Neural cell (in vitro differentiated cells): ENCODE results near the gene SLC34A3. TPM values are rescaled to one million over a fixed set of nuclear protein-coding genes. Genes with fewer than 3 reads are reported as not detected.

Source experiments
- H2AFZ ChIP-seq: fragments of 200-600, 300-800 bp; sonication (generic), shearing (Covaris generic); 2 replicates; pipeline ENCODE4 v1.6.0; 2014; ENCODE audit warnings: low read depth, mild to moderate bottlenecking, antibody characterized with exemption, low read length, moderate library complexity
- H3F3A ChIP-seq: fragments of 200-600 bp; shearing (Covaris generic); 2 replicates; pipeline ENCODE4 v1.6.1; 2016; ENCODE audit warnings: mild to moderate bottlenecking, moderate library complexity, mixed read lengths, antibody characterized with exemption, low read length; ENCODE audit not compliant: insufficient read depth, poor library complexity, severe bottlenecking
- H3K27ac ChIP-seq: fragments of 200-600, 300-800 bp; sonication (generic), shearing (Covaris generic); 2 replicates; pipeline ENCODE4 v1.5.1; 2014; ENCODE audit warnings: mild to moderate bottlenecking, low read length, moderate library complexity
- H3K27me3 ChIP-seq: fragments of 300-800, 200-600 bp; sonication (generic), shearing (Covaris generic); 2 replicates; pipeline ENCODE4 v1.6.0; 2014; ENCODE audit warnings: mild to moderate bottlenecking, low read depth, low read length, moderate library complexity; ENCODE audit not compliant: insufficient read depth
- H3K36me3 ChIP-seq: fragments of 300-800, 200-600 bp; sonication (generic), shearing (Covaris generic); 2 replicates; pipeline ENCODE4 v1.5.1; 2014; ENCODE audit warnings: mild to moderate bottlenecking, antibody characterized with exemption, low read length, moderate library complexity; ENCODE audit not compliant: insufficient read depth
- H3K4me2 ChIP-seq: fragments of 300-800, 200-600 bp; sonication (generic), shearing (Covaris generic); 2 replicates; pipeline ENCODE4 v1.6.0; 2014; ENCODE audit warnings: mild to moderate bottlenecking, low read length
- H3K4me3 ChIP-seq: fragments of 300-800, 200-600 bp; sonication (generic), shearing (Covaris generic); 2 replicates; pipeline ENCODE4 v1.5.1; 2014; ENCODE audit warnings: mild to moderate bottlenecking, low read length, moderate library complexity
- H3K79me2 ChIP-seq: fragments of 200-600 bp; shearing (Covaris generic); replicated peaks from 2 replicates; pipeline ENCODE4 v1.6.0; 2014; ENCODE audit warnings: mild to moderate bottlenecking, low read length, moderate library complexity; ENCODE audit not compliant: insufficient read depth
- H3K9ac ChIP-seq: fragments of 300-800, 200-600 bp; sonication (generic), shearing (Covaris generic); 2 replicates; pipeline ENCODE4 v1.6.1; 2016; ENCODE audit warnings: mild to moderate bottlenecking, low read length, mixed read lengths
- H3K9me2 ChIP-seq: fragments of 200-600 bp; shearing (Covaris generic); 2 replicates; pipeline ENCODE4 v1.6.1; 2016; ENCODE audit warnings: mild to moderate bottlenecking, low read length, mixed read lengths; ENCODE audit not compliant: insufficient read depth
- H3K9me3 ChIP-seq: fragments of 200-600, 300-800 bp; sonication (generic), shearing (Covaris generic); 2 replicates; pipeline ENCODE4 v1.6.1; 2016; ENCODE audit warnings: mild to moderate bottlenecking, mixed run types, low read length, moderate library complexity, mixed read lengths
- H4K20me1 ChIP-seq: fragments of 200-600 bp; shearing (Covaris generic); 2 replicates; pipeline ENCODE4 v1.6.1; 2016; ENCODE audit warnings: mild to moderate bottlenecking, mixed run types; ENCODE audit not compliant: insufficient read depth
- EP300 ChIP-seq: fragments of 450-650 bp; conservative IDR thresholded peaks from 2 replicates; pipeline ENCODE4 v1.6.1; 2014; ENCODE audit warnings: antibody characterized with exemption, mild to moderate bottlenecking, moderate library complexity; ENCODE audit not compliant: poor library complexity, severe bottlenecking
- EZH2 ChIP-seq: fragments of 200-600, 300-800 bp; shearing (Covaris generic), sonication (generic); IDR thresholded peaks from 2 replicates; pipeline ENCODE4 v1.6.1; 2014; ENCODE audit warnings: antibody characterized with exemption, low read length, borderline replicate concordance, mild to moderate bottlenecking; ENCODE audit not compliant: insufficient read depth, poor library complexity, severe bottlenecking
- MXI1 ChIP-seq: fragments of 450-650 bp; conservative IDR thresholded peaks from 2 replicates; pipeline ENCODE4 v1.6.1; 2014; ENCODE audit warnings: antibody characterized with exemption, mild to moderate bottlenecking; ENCODE audit not compliant: poor library complexity, severe bottlenecking
- POLR2AphosphoS5 ChIP-seq: IDR thresholded peaks from 2 replicates; pipeline ENCODE4 v1.6.1; 2012
- RAD21 ChIP-seq: fragments of 450-650 bp; conservative IDR thresholded peaks from 2 replicates; pipeline ENCODE4 v1.6.1; 2014; ENCODE audit warnings: antibody characterized with exemption, mild to moderate bottlenecking, moderate library complexity
- SMC3 ChIP-seq: fragments of 450-650 bp; conservative IDR thresholded peaks from 2 replicates; pipeline ENCODE4 v1.6.1; 2014; ENCODE audit warnings: antibody characterized with exemption, mild to moderate bottlenecking, moderate library complexity; ENCODE audit not compliant: poor library complexity
- TAF1 ChIP-seq: IDR thresholded peaks from 2 replicates; pipeline ENCODE4 v1.6.1; 2012; ENCODE audit warnings: low read depth
- polyA plus RNA-seq: library from polyadenylated mRNA; depleted of rRNA; stranded (reverse); fragments of >200 nt; gene quantifications from 2 replicates; pipeline ENCODE4 v1.2.3, GENCODE V29; 2014
- TF ChIP-seq, protein P1 (sequence below): fragments of 450-650 bp; IDR thresholded peaks from 2 replicates; pipeline ENCODE4 v1.5.1; 2014; ENCODE audit warnings: antibody characterized with exemption, mild to moderate bottlenecking, moderate library complexity; ENCODE audit not compliant: poor library complexity, severe bottlenecking
- TF ChIP-seq, protein P2 (sequence below): IDR thresholded peaks from 2 replicates; pipeline ENCODE4 v1.6.1; 2012; ENCODE audit warnings: borderline replicate concordance

Gene SLC34A3
- polyA plus RNA-seq, 1 donor from 2014 or later = 0.27 TPM

DNA sequence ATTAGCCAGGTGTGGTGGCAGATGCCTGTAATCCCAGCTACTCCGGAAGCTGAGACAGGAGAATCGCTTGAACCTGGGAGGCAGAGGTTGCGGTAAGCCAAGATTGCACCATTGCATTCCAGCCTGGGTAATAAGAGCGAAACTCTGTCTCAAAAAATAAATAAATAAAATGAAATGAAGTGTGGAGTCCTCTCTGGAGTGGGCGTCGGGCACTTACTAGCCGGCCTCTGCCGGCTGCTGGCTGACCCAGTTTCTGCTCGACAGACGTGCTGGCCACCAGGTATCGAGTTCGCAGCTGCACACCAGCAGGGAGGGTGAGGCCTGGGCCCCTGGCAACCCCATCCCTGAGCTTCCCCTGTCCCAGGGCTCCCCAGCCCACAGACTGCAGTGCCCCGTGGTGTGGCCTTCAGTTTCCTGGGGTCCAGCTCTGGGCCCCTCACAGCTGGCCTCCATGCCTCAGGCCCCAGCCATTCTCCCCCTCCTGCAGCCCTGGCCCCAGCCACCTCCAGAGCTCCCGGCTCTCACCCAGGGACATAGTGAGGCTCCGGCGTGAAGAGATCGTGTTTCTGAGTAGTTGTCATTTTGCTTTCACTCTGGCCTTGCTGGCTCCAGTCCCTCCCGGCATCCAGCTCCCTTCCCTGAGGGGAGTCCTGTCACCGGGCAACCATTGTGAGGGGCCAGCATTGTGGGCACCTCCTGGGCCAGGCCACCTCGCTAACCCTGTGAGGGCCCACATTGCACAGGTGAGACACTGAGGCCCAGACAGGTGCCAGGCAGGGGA is 16.6 kb downstream of the SLC34A3 start:
- Histone ChIP-seq H3K27ac (no peak overlapping the region), H4K20me1 (no peaks in the 10 kb centered on the region), H3F3A (no peaks in the 10 kb centered on the region), H2AFZ (no peak overlapping the region), H3K4me2 (no peak overlapping the region), H3K9me3 (no peaks in the 10 kb centered on the region), H3K79me2 (peaks cover 6% of the 10 kb centered on the region), H3K4me3 (no peak overlapping the region), H3K9me2 (no peaks in the 10 kb centered on the region), H3K27me3 (no peaks in the 10 kb centered on the region), H3K36me3 (no peaks in the 10 kb centered on the region), H3K9ac (no peak overlapping the region)
- TF ChIP-seq, protein P1, sequence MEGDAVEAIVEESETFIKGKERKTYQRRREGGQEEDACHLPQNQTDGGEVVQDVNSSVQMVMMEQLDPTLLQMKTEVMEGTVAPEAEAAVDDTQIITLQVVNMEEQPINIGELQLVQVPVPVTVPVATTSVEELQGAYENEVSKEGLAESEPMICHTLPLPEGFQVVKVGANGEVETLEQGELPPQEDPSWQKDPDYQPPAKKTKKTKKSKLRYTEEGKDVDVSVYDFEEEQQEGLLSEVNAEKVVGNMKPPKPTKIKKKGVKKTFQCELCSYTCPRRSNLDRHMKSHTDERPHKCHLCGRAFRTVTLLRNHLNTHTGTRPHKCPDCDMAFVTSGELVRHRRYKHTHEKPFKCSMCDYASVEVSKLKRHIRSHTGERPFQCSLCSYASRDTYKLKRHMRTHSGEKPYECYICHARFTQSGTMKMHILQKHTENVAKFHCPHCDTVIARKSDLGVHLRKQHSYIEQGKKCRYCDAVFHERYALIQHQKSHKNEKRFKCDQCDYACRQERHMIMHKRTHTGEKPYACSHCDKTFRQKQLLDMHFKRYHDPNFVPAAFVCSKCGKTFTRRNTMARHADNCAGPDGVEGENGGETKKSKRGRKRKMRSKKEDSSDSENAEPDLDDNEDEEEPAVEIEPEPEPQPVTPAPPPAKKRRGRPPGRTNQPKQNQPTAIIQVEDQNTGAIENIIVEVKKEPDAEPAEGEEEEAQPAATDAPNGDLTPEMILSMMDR = no peak
- TF ChIP-seq MXI1 (no peak), POLR2AphosphoS5 (no peak), EP300 (no peak), TAF1 (no peak), SMC3 (no peak), EZH2 (no peak), RAD21 (no peak)
- TF ChIP-seq, protein P2, sequence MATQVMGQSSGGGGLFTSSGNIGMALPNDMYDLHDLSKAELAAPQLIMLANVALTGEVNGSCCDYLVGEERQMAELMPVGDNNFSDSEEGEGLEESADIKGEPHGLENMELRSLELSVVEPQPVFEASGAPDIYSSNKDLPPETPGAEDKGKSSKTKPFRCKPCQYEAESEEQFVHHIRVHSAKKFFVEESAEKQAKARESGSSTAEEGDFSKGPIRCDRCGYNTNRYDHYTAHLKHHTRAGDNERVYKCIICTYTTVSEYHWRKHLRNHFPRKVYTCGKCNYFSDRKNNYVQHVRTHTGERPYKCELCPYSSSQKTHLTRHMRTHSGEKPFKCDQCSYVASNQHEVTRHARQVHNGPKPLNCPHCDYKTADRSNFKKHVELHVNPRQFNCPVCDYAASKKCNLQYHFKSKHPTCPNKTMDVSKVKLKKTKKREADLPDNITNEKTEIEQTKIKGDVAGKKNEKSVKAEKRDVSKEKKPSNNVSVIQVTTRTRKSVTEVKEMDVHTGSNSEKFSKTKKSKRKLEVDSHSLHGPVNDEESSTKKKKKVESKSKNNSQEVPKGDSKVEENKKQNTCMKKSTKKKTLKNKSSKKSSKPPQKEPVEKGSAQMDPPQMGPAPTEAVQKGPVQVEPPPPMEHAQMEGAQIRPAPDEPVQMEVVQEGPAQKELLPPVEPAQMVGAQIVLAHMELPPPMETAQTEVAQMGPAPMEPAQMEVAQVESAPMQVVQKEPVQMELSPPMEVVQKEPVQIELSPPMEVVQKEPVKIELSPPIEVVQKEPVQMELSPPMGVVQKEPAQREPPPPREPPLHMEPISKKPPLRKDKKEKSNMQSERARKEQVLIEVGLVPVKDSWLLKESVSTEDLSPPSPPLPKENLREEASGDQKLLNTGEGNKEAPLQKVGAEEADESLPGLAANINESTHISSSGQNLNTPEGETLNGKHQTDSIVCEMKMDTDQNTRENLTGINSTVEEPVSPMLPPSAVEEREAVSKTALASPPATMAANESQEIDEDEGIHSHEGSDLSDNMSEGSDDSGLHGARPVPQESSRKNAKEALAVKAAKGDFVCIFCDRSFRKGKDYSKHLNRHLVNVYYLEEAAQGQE = no peak

DNA sequence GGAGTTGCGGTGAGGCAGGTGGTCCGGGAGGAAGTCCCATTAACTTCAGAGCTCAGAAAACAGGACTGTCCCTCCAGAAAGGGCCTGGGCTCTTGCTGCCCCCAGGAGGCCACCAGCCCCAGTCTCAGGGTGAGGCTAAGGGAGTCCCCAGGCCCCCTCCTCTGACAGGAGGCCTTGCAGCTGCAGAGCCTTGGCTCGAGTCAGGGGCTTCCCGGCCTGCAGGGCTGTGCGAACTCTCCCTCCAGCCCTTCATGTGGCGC is 17.1 kb downstream of the SLC34A3 start:
- H3K79me2 ChIP-seq = peaks cover 1% of the 10 kb centered on the region
- TF ChIP-seq, protein P1 = no peak
- TF ChIP-seq EZH2 = no peak
- no peak for TF ChIP-seq TAF1
- H3K27ac ChIP-seq = no peak overlapping the region
- H3K4me3 ChIP-seq = no peak overlapping the region
- no peak overlapping the region for H3K9ac ChIP-seq
- no peaks in the 10 kb centered on the region for H3K9me2 ChIP-seq
- H4K20me1 ChIP-seq = no peaks in the 10 kb centered on the region
- no peaks in the 10 kb centered on the region for H3F3A ChIP-seq
- no peaks in the 10 kb centered on the region for H3K27me3 ChIP-seq
- no peak overlapping the region for H3K4me2 ChIP-seq
- no peaks in the 10 kb centered on the region for H3K36me3 ChIP-seq
- no peaks in the 10 kb centered on the region for H3K9me3 ChIP-seq
- H2AFZ ChIP-seq = no peak overlapping the region
